Vagina (tissue), 2 donors: Measurements from ENCODE around the gene ZPBP. TPM values are rescaled to one million over a fixed set of nuclear protein-coding genes. Genes with fewer than 3 reads are reported as not detected.

Experiments used
- DNase-seq, 2 donors: peaks; one replicate each; pipeline ENCODE4 v3.0.0-alpha.2; 2017; ENCODE audit errors: extremely low spot score in 2 of 2
- H3K27ac ChIP-seq: fragments of 200-600 bp; sonication (generic); one replicate; pipeline ENCODE4 v1.5.1; 2019
- H3K27me3 ChIP-seq: fragments of 200-600 bp; sonication (generic); one replicate; pipeline ENCODE4 v1.5.1; 2019
- H3K36me3 ChIP-seq, 2 donors: fragments of 200-600 bp; sonication (generic); one replicate each; pipeline ENCODE4 v1.5.1; 2017 to 2019
- H3K4me1 ChIP-seq: fragments of 200-600 bp; sonication (generic); one replicate; pipeline ENCODE4 v1.5.1; 2019
- H3K4me3 ChIP-seq, 2 donors: fragments of 200-600 bp; sonication (generic); 1 replicate in 1 of 2; 2 replicates in 1 of 2; pipeline ENCODE4 v1.5.1; 2016 to 2019
- H3K9me3 ChIP-seq: fragments of 200-600 bp; sonication (generic); one replicate; pipeline ENCODE4 v1.5.1; 2019
- POLR2A ChIP-seq, 2 donors: fragments of 450-650 bp; IDR thresholded peaks; one replicate each; pipeline ENCODE4 v1.6.1; 2017; ENCODE audit warnings: antibody characterized with exemption in 2 of 2, mild to moderate bottlenecking in 2 of 2, moderate library complexity in 2 of 2
- POLR2AphosphoS5 ChIP-seq, 2 donors: sonication (generic); formaldehyde crosslinking; IDR thresholded peaks; one replicate each; pipeline ENCODE4 v1.9.0; 2017; ENCODE audit warnings: antibody characterized with exemption in 2 of 2, mild to moderate bottlenecking in 2 of 2, low read depth in 1 of 2; ENCODE audit not compliant: insufficient read depth in 1 of 2
- intact Hi-C: fragments of 100-400 bp; cut with DNase I; formaldehyde crosslinking; loops from one replicate; pipeline ENCODE4 v1.15.1; 2023
- total RNA-seq: library from RNA; depleted of rRNA; stranded (reverse); fragments of >200 nt; gene quantifications from one replicate; pipeline ENCODE4 v1.2.3, GENCODE V29; 2016
- TF ChIP-seq, protein P1 (sequence below), 3 experiments: fragments of 450-650 bp in 2 of 3; fragments of 200-600 bp in 1 of 3; sonication (generic) in 1 of 3; IDR thresholded peaks; one replicate each; pipeline ENCODE4 v1.5.1; 2017 to 2019; ENCODE audit warnings: antibody characterized with exemption in 3 of 3, mild to moderate bottlenecking in 2 of 3, moderate library complexity in 2 of 3

The ZPBP gene
- total RNA-seq, 1 donor from 2014 or later: not detected

DNA sequence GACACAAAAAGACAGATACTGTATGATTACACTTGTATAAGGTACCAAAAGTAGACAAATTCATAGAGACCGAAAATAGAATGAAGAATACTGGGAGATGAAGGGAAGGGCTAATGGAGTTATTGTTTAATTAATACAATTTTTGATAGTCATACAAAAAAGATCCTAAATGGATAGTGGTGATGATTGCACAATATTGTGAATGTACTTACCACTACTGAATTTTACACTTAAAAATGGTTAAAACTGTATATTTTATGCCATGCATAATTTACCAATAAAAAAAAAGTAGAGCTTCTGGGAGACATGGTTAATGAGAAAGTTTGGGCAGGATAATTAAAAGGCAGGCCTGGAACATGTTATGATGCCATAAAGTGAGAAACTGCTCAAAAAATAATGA is 119.0 kb downstream of the ZPBP start:
- TF ChIP-seq POLR2AphosphoS5 (IDR thresholded peaks at IDR 0.05; ENCODE audit: insufficient read depth in 1 of 2, low read depth in 1 of 2): no peak
- Histone ChIP-seq H3K9me3 (no peaks in the 10 kb centered on the region), H3K27ac (no peak overlapping the region), H3K4me3 (no peak overlapping the region), H3K36me3 (no peaks in the 10 kb centered on the region), H3K27me3 (no peaks in the 10 kb centered on the region), H3K4me1 (no peaks in the 10 kb centered on the region)
- no peak for DNase-seq
- intact Hi-C loops: no loop called here

DNA sequence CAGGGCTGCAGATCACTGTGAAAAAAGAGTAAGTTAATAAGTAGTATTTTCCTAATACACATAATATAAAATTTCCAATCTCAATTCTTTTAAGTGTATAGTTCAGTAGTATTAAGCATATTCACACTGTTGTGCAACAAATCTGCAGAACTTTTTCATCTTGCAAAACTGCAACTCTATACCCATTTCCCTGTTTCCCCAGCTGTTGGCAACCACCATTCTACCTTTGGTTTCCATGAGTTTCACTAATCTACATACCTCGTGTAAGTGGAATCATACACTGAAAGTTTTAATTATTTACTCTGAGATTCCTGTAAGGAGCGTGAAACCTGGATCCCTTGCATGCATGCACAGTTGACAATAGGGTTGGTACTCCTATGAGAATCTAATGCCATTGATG is 155.4 kb downstream of the ZPBP start:
- no peaks in the 10 kb centered on the region for H3K27me3 ChIP-seq
- intact Hi-C loops: no loop called here
- no peaks in the 10 kb centered on the region for H3K36me3 ChIP-seq
- H3K4me3 ChIP-seq: no peak overlapping the region
- TF ChIP-seq, protein P1, sequence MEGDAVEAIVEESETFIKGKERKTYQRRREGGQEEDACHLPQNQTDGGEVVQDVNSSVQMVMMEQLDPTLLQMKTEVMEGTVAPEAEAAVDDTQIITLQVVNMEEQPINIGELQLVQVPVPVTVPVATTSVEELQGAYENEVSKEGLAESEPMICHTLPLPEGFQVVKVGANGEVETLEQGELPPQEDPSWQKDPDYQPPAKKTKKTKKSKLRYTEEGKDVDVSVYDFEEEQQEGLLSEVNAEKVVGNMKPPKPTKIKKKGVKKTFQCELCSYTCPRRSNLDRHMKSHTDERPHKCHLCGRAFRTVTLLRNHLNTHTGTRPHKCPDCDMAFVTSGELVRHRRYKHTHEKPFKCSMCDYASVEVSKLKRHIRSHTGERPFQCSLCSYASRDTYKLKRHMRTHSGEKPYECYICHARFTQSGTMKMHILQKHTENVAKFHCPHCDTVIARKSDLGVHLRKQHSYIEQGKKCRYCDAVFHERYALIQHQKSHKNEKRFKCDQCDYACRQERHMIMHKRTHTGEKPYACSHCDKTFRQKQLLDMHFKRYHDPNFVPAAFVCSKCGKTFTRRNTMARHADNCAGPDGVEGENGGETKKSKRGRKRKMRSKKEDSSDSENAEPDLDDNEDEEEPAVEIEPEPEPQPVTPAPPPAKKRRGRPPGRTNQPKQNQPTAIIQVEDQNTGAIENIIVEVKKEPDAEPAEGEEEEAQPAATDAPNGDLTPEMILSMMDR (IDR thresholded peaks at IDR 0.05): no peak
- TF ChIP-seq POLR2AphosphoS5 (IDR thresholded peaks at IDR 0.05; ENCODE audit: insufficient read depth in 1 of 2, low read depth in 1 of 2): no peak
- no peak for TF ChIP-seq POLR2A (IDR thresholded peaks at IDR 0.05)
- H3K9me3 ChIP-seq: no peaks in the 10 kb centered on the region
- H3K4me1 ChIP-seq: no peaks in the 10 kb centered on the region
- DNase-seq: no peak
- H3K27ac ChIP-seq: no peak overlapping the region

DNA sequence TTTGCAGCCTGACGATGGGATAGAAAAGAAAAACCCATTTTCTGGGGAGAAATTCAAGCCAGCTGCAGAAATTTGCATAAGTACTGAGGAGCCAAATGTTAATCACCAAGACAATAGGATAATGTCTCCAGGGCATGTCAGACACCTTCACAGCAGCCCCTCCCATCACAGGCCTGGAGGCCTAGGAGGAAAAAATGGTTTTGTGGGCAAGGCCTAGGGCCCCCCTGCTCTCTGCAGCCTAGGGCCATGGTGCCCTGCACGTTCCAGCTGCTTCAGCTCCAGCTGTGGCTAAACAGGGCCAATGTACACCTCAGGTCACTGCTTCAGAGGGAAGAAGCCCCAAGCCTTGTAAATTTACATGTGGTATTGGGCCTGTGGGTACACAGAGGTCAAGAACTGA is 161.4 kb downstream of the ZPBP start:
- no peaks in the 10 kb centered on the region for H3K27me3 ChIP-seq
- H3K36me3 ChIP-seq: no peaks in the 10 kb centered on the region
- no peak overlapping the region for H3K4me3 ChIP-seq
- H3K27ac ChIP-seq: no peak overlapping the region
- no peak for DNase-seq
- H3K4me1 ChIP-seq: no peaks in the 10 kb centered on the region
- intact Hi-C loops: no loop called here
- no peaks in the 10 kb centered on the region for H3K9me3 ChIP-seq
- TF ChIP-seq, protein P1 (IDR thresholded peaks at IDR 0.05): no peak
- TF ChIP-seq POLR2A (IDR thresholded peaks at IDR 0.05) (no peak), POLR2AphosphoS5 (IDR thresholded peaks at IDR 0.05; ENCODE audit: insufficient read depth in 1 of 2, low read depth in 1 of 2) (no peak)

DNA sequence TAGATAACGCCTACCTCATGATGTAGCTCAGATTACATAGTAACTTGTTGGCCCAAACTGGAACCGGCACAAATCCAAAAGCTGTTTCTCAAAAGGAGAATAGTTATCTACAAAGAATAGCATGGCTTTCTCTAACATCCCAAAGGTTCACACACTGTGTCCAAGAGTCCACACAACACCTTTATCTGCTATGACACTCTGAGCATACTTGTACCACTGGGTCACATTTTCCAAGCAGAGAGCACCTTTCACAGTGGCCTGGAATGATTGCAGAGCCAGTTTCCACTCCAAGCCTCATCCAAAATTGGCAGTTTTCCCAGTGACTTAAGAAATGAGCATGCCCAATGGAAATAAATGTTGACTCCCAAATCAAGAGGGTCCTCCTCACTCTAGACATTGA is 164.3 kb downstream of the ZPBP start:
- Histone ChIP-seq H3K4me3 (no peak overlapping the region), H3K27me3 (no peaks in the 10 kb centered on the region), H3K4me1 (no peaks in the 10 kb centered on the region), H3K27ac (no peak overlapping the region), H3K36me3 (no peaks in the 10 kb centered on the region), H3K9me3 (no peaks in the 10 kb centered on the region)
- intact Hi-C loops: no loop called here
- TF ChIP-seq POLR2A (IDR thresholded peaks at IDR 0.05) (no peak), POLR2AphosphoS5 (IDR thresholded peaks at IDR 0.05; ENCODE audit: insufficient read depth in 1 of 2, low read depth in 1 of 2) (no peak)
- TF ChIP-seq, protein P1 (IDR thresholded peaks at IDR 0.05): no peak
- DNase-seq: no peak

DNA sequence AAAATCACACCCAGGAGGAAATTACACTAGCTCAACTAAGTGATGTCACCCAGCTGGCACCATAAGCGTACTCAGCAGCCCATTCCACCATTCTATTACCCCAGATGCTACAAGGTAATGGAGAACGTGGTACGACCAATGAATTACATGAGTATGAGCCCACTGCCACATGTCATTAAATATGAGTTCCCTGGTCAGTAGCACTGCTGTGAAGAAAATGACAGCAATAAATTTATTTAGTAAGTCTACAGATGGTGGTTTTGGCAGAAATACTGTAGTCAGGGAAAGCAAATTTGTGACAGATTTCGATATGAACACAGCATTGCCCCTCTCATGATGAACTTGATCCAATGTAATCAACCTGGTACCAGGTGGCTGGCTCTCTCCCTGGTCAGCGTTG is 165.4 kb downstream of the ZPBP start:
- no peak for DNase-seq
- H3K27ac ChIP-seq: no peak overlapping the region
- H3K36me3 ChIP-seq: no peaks in the 10 kb centered on the region
- intact Hi-C loops: no loop called here
- no peaks in the 10 kb centered on the region for H3K4me1 ChIP-seq
- H3K4me3 ChIP-seq: no peak overlapping the region
- no peaks in the 10 kb centered on the region for H3K27me3 ChIP-seq
- TF ChIP-seq POLR2AphosphoS5 (IDR thresholded peaks at IDR 0.05; ENCODE audit: insufficient read depth in 1 of 2, low read depth in 1 of 2): no peak
- TF ChIP-seq POLR2A (IDR thresholded peaks at IDR 0.05): no peak
- TF ChIP-seq, protein P1 (IDR thresholded peaks at IDR 0.05): no peak
- H3K9me3 ChIP-seq: no peaks in the 10 kb centered on the region

DNA sequence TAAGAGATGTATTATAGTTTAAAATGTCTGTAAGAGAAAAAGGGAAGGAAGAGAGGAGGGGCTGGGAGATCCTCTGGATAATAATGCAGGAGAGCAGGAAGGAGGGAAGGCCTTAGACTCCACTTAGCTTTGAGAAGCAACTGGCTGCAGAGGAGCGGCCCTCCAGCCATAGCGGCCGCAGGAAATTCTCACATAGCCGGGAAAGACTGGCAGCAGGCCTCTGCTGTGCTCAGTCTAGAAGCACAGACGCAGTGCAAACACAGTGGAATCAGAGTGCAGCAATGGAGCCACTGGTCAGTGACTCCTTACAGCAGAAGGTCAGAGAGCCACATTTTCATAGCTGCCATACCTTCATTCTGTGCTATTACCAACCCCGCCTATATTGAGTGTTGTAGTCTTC is 166.3 kb downstream of the ZPBP start:
- DNase-seq: no peak
- Histone ChIP-seq H3K36me3 (no peaks in the 10 kb centered on the region), H3K4me1 (no peaks in the 10 kb centered on the region), H3K27me3 (no peaks in the 10 kb centered on the region), H3K4me3 (no peak overlapping the region), H3K27ac (no peak overlapping the region), H3K9me3 (no peaks in the 10 kb centered on the region)
- intact Hi-C loops: no loop called here
- TF ChIP-seq POLR2AphosphoS5 (IDR thresholded peaks at IDR 0.05; ENCODE audit: insufficient read depth in 1 of 2, low read depth in 1 of 2): no peak
- TF ChIP-seq, protein P1 (IDR thresholded peaks at IDR 0.05): no peak
- no peak for TF ChIP-seq POLR2A (IDR thresholded peaks at IDR 0.05)
